HFF-Myc (cell line): ENCODE data around the gene SGF29.
"Not testable (repeated sequence)": the region's sequence is repeated elsewhere in the genome, so short reads cannot be mapped to it uniquely, and the experiment has no call there.

Source experiments
- DNase-seq: peaks from one replicate; pipeline ENCODE4 v3.0.0-alpha.2; 2011; ENCODE audit warnings: low read depth; ENCODE audit errors: extremely low read depth
- H3K4me3 ChIP-seq: replicated peaks from 2 replicates; pipeline ENCODE4 v1.5.1; 2011; ENCODE audit warnings: low read depth, mild to moderate bottlenecking, control low read depth, low read length
- TF ChIP-seq, protein P1 (sequence below): IDR thresholded peaks from 2 replicates; pipeline ENCODE4 v1.5.1; 2012; ENCODE audit warnings: mild to moderate bottlenecking, low read depth, low read length, control low read depth; ENCODE audit errors: missing control alignments

Gene SGF29

DNA sequence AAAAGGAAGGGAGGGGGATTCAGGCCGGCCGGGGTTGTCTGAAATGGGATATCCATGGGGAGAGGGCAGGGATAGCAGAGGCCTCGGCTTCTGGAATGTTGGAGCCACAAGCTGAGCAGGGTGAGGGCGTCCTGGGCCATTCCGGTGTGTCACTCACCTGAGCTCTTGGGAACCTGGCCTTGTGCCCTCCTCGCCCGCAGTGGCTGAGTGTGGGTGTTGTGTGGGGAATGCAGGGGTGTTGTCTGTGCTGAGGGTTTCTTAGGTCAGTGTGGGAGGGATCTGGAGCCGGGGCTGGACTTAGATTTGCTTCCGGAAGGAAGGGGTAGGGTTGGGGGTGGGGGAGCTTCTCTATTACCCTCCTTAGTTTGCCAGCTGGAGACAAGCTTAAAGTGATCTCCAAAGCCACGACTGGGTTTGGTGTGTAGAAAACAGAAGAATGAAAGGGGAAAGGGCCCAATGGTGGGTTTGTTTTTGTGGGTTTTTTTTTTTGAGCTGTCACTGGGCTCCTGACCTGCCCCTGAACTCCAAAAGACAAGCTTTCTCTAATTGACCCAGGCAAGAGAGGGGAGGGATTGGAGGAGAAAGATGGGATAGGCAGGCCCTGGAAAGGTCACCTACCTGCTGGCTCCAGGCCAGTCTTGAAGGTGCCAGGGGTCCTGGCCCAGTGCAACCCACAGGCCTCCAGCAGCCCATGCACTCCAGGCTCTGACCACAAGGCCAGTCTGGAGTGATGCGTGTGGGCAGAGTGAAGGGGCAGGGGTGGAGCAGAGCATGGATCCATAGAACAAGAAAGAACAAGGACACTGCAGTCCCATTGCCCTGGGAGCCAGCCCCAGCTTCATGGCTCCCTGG lies 43.3 kb downstream of the SGF29 start, which contains the start of gene SULT1A2:
TSS of gene SULT1A2 (minus strand) at position 211 of the 852 bp plus-strand sequence. CDS start 1,120 bp downstream, outside the sequence.
- no peak for DNase-seq
- H3K4me3 ChIP-seq: no peak within 1 kb of the TSS
- TF ChIP-seq, protein P1, sequence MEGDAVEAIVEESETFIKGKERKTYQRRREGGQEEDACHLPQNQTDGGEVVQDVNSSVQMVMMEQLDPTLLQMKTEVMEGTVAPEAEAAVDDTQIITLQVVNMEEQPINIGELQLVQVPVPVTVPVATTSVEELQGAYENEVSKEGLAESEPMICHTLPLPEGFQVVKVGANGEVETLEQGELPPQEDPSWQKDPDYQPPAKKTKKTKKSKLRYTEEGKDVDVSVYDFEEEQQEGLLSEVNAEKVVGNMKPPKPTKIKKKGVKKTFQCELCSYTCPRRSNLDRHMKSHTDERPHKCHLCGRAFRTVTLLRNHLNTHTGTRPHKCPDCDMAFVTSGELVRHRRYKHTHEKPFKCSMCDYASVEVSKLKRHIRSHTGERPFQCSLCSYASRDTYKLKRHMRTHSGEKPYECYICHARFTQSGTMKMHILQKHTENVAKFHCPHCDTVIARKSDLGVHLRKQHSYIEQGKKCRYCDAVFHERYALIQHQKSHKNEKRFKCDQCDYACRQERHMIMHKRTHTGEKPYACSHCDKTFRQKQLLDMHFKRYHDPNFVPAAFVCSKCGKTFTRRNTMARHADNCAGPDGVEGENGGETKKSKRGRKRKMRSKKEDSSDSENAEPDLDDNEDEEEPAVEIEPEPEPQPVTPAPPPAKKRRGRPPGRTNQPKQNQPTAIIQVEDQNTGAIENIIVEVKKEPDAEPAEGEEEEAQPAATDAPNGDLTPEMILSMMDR: no peak

DNA sequence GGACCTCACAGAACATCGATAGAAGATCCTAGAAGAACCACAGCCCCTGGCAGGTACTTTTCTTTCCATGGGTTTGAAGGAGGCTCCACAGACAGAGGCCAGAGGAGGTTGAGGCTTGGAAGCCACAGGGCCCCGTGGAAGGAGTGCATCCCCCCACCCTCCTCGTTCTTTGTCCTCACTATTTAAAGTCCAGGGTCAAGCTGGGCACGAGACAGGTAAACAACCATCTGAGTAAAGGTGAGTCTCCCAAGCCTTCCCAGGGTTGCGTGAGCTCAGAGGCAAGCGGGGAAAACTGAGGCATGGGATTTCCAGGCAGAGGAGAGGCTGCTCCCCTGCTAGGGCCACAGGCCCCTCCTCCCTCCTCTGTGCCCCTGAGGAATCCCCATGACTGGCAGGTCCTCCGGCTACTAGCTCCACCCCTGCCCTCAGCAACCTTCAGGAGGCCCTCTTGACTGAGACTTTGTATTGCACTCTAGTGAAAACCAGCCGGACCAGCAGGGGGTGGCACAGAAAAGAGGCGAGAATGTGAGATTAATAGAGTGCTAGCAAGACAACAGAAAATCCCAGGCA lies 44.1 kb downstream of the SGF29 start:
- TF ChIP-seq, protein P1: no peak
- no peak overlapping the region for H3K4me3 ChIP-seq
- DNase-seq: no peak

DNA sequence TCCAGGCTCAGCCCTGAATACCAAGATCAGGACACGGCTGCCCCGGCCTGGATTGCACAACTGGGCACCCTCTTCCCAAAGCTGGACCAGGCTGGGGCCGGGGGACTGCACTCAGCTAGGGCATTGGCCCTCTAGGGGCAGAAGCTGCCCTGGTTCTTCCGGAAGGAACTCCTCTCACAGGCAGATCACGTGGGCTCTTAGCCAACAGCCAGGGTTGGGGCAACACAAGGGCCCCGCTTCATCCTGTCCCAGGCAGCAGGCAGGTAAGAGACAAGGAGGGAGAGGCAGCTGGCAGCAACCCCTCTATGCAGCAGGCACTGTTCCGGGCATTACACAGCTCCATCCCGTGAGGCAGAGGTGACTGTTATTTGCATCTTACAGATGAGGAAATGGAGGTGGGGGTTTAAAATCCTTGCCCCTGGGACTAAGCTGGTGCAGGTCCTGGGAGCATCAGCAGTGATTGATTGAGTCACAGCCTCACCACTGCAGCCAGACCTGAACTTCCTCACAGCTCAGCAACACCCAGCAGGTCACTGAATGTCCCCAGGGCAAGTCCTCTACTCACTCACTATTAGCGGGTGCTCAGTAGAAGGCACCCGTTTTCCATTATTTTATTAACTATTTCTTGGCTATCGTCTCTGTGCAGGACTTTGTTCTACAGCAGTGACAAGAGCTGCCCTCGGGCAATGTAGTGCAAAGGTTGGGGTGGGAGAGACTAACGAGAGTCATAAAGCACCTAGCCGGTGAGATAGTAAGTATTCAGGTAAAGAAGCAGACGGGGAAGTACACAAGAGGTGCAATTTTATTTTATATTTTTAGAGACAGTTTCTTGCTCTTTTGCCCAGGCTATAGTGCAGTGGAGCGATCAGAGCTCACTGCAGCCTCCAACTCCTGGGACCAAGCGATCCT lies 45.9 kb downstream of the SGF29 start:
- H3K4me3 ChIP-seq, DNase-seq: not testable (repeated sequence)

DNA sequence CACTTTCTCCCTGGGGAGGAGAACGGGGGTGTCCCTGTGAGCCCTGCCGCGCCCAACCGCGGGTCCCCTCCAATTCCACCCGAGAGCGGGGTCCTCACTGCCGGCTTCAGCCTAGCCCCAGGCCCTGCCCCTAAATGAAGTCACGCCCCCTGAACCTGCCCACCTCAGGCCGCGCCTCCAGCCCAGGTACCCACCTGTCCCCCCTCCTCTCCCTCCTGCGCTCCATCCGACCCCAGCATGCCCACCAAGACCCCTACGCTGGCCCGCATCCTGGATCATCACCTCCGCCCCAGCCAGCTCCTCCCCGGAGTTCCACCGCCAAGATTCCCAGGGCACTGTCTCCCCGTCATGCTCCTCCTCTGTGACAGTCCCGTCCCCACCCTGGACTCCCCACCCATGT lies 47.2 kb downstream of the SGF29 start:
- DNase-seq, H3K4me3 ChIP-seq: not testable (repeated sequence)

DNA sequence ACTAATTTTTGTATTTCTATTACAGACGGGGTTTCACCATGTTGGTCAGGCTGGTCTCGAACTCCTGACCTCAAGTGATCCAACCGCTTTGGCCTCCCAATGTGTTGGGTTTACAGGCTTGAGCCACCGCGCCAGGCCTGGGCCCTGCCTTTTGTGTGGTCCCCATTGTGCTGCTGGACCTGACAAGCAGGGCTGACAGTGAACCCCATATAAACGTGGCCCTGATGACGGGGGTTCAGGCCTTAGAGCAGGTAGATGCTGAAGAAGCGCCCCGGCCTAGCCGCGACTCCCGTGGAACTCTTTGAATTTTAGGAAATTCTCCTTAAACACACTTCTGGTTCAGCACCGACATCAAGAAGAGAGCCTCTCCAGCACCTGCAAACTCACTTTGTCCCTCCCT lies 47.9 kb downstream of the SGF29 start:
- not testable (repeated sequence) for DNase-seq, H3K4me3 ChIP-seq

DNA sequence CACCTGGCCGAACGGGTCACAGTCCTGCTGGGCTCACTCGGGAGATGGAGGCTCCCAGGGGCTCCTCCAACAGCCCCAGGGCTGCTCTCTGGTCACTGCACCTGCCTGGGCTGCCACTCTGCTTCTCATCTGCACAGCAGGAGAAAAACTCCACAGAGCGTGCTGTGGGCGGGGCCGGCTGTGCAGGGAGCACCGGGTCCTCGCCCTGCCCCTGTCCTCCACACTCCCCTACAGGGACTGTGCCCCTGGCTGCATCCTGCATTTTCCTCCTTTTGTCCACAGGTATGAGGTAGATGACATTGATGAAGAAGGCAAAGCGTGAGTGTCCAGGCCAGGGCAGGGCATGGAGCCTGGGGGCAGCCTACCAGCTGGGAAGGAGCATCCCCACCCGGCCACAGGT lies 48.3 kb downstream of the SGF29 start:
- not testable (repeated sequence) for DNase-seq, H3K4me3 ChIP-seq

DNA sequence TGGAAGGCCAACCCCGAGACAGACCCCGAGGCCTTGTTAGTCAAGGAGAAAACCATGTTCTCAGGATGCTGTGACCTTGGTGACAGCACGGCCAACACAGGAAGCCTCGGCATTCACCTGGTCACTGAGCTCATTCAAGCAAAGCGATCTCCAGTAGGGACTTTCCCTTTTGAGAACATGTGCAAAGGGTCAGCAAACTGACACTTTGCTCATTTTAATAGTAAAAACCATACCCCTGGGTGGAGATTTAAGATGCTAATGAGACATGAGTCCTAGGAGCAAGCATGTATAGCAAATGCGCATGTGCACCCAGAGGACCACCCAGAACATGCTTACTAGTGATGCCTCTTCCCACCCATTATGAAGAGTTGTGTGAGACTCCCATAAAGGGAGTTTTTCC lies 48.8 kb downstream of the SGF29 start:
- TF ChIP-seq, protein P1: no peak
- DNase-seq: no peak
- no peak overlapping the region for H3K4me3 ChIP-seq

DNA sequence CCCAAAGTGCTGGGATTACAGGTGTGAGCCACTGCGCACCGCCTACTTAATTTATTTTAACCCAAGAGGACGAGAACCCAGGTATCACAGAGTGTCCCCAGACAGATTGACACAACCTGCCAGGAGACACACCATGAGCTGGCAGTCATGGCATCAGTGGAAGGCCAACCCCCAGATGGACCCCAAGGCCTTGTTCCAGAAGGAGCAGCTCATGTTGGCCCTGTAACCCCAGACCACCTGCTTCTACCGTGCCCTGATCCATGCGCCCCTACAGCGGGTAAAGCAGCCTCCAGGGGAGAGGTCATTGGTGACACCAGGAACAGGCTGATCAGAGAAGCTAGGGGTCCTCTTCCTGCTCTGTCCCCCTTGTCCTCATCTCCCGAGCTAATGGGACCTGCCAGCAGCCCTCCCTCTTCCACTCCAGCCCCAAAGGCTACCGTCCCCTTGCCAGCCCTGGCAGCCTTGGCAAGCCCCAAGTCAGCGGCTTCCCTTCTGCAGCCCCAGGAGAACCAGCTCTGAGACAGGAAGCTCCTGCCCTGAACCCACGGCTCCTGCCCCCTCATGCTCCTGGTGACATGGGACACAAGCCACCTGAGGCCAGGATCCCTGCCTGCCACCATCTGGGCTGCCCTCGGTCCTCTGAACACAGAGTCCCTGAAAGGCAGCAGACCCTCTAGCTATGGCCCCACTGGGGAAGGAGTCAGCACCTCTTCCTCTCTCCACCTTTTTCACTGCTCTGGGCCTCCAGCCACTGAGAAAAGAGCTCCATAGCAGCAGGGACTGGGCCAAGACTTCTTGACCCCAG lies 49.9 kb downstream of the SGF29 start:
- no peak for DNase-seq
- H3K4me3 ChIP-seq: no peak overlapping the region
- TF ChIP-seq, protein P1: no peak
